Kidney capillary endothelial cell (primary cell): ENCODE results near the gene EHMT2.

Source experiments
- DNase-seq: peaks from one replicate; pipeline ENCODE4 v3.0.0-alpha.2; 2018; ENCODE audit warnings: low spot score

The EHMT2 gene

DNA sequence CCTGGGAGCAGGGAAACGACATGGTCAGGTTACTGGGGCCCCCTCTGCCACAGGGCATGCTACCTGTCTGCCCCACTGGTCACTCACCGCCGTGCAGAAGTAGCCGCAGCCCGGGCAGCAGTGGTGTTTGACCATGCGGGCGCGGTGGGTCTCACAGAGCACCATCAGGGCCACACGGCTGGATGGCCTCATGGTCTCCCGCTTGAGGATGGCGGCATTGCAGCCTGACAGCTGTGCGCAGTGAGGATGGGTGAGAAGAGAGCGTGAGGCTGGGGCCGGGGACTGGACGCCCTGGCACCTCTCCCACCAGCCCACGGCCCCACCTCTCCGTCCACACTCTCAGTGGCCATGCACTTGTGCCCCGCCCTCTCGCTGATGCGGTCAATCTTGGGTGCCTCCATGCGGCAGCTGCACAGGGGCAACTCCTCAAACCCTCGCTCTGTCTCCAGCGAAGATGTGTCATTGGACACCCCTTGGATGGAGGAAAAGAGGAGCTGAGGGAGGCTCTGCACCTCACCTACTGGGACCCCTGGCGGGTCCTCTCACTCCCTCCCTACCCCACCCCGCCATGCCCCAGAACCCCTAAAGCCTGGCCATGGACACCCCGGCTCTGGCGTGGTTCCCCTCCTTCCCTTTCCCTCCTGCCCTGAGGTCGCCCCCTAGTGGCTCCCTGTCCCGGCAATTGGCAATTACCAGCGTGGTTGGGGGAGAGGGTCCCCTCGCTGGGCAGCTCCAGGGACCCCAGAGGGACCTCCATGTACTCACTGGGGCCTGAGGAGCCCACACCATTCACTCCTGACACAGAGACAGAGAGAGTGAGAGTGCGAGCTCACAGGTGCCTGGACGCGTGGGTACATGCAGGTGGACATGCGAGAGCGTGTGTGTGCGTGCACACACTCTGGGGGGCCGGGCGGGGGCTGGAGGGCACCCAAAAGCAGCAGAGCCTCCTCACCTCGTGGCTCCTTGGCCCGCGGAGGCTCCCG, 8.9 kb downstream of the EHMT2 start:
- no peak for DNase-seq

DNA sequence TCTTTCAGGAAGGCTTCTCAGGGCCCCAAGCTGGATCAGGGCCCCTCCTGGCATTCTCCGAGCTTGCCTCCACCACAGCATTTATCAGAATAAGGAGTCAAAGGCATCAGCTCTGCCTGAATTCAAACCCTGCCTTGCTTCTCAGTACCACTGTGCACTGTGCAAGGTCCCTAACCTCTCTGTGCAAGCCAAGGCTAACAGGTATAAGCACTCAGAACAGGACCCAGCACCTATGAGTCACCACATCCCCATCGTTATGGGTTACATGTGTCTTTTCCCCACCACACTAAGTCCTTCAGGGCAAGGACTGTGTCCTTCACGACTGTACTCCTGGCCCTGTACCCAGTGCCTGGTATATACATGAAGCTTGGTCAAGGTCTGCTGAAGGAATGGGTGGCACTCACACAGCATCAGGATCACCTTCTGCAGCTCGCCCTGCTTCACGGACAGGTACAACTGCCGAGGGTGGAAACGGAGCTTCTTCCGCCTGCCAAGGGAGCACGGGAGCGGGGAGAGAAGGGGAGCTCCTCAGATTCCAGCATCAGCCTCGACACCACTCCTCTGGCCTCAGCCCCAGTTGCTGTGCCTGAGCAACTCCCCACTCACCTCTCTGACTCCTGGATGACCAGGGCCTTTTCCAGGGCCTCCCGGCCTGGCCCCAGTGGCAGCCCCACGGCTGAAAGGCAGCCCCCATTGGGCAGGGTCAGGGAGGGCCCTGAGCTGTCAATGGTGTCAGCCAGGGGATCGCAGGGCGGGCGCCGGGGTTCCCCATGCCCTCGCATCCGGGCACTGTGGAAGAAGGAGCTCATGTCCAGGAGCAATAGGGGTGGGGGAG, 10.1 kb downstream of the EHMT2 start:
- no peak for DNase-seq

DNA sequence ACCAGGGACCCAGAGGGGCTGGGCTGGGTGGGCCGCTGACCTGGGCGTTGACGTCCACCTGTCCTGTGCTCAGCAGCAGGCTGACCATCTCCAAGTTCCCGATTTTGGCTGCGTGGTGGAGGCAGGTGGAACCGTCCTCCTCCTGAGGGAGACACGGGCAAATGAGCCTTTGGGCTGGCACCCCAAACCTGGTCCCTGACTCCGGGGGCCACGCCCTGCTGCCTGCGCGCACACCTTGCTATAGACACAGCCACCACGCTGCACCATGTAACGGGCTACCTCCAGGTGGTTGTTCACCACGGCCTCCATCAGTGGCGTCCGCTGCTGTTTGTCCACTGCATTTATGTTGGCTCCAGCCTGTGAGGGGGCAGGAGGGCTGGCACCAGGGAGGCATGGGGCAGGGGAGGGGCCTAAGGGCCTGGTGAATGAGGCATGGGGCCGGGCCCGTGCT, 10.9 kb downstream of the EHMT2 start:
- DNase-seq, result no peak

DNA sequence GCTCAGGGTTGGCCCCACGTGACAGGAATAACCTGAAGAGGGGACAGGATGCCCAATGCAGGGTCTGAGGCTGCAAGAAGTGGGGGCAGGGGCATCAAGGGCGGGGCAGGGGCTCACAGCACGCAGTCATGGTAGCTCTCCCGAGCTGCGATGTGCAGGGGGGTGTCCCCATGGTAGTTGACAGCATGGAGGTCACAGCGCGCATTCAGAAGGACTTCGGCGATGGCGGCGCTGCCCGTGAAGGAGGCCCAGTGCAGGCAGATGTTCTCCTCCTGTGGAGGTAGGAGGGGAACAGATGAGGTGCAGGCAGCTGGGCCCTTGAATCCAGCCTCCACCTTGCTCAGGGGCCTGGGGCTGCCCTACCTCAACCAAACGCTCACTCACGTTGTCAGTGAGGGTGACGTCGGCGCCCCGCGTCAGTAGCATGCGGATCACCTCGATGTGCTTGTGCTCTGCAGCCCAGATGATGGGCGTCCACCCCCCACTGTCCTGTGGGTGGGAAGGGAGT, 12.9 kb downstream of the EHMT2 start:
- no peak for DNase-seq

DNA sequence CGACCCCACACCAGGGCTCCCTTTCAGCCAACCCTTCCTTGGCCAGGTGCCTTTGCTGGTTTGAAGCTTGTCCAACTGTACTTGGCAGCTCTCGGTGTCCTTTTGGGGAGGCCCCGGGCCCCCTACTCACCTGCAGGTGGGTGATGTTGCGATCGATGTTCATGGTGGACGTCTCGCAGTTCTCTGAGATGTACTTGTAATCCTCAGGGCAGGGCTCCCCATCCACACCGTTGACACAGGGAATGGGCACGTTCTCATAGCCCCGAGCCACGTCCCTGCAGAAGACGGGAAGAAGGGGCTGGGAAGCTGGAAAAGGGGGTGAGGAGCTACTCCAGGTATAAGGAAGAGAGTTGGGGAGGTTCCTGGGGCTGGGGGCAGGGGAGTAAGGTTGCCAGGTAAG, 13.8 kb downstream of the EHMT2 start:
- no peak for DNase-seq

DNA sequence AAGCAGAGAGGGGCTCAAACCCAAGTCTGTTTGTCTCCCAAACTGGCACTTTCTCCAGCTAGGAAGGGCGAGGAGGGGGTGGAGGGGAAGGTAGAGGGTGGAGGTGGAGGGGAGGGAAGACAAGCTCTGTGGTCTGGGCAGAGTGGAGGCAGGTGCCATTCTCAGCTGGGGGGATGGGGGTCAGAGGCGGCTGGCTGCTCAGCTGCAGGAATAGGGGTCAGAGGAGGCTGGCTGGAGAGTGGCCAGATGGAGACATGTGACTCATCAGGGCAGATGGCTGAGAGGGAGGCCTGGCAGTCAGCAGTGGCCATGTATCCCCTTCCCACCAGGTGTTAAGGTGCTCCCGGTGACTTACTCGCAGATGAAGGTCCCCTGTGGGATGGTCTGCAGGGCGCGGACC, 15.2 kb downstream of the EHMT2 start:
- no peak for DNase-seq

DNA sequence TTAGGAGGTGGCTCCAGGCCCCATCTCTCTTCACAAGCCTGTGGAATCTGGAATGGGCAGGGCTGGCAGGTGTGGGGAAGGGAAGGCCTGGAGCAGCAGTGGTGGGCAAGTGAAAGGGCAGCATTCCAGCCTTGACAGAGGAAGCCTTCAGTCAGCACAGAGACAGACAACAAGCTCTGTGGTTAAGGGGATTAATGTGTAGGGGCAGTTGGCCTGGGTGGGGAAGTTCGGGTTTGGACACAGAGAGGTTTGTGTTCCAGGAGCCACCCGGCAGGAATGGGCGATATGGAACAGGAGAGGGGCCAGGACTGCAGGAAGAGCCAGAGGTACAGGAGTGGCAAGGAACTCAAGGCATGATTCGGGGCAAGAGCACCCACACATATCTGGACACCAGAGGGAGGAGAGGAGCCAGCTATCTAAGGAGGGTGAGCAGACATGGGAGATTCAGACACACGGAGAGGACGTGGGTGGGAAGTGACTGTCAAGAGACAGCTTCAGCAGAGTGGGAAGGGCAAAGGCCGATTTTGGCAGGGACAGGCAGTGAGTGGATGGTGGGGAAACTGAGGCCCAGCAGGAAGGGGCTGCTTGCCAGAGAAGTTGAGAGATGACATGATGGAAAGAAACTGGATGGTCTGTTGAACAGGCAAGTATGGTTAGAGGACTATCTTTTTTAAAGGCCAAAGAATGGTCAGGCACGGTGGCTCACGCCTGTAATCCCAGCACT, 16.2 kb downstream of the EHMT2 start:
- no peak for DNase-seq

DNA sequence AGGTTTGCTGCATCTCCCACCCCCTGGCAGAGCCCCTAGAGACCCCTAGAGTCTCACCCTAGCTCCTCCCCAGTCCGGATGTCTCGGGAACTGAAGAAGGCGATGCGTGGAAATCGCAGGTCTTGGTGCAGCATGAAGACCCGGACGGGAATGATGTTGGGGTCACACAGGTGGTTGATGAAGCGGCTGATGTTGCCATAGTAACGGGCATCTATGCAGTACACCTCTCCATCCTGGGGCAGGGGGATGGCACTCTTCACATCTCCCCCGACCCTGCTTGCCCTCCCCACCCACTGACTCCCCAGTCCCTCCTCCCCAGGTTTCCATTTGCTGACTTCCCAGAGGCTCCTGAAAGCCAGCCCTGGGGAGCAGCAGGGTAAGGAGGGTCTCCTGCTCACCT, 16.9 kb downstream of the EHMT2 start:
- DNase-seq, result no peak

DNA sequence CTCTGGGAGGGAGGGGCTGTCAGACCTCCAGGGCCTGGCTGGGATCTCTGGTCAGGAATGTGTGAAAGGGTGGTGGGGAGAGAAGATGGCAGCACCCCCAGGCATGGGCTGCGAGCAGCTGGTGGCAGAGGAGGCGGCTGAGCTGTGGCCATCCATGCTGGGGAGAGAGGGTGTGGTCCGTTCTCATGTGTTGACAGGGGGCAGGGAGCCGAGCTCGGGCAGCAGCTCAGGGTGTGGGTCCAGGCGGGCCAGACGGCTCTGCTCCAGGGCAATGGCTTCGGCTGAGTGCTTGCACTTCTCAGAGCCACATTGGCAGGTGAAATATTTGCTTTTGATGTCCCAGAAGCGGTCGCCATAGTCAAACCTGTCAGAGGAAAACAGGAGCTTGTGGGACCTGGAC, 17.6 kb downstream of the EHMT2 start:
- DNase-seq, result no peak

DNA sequence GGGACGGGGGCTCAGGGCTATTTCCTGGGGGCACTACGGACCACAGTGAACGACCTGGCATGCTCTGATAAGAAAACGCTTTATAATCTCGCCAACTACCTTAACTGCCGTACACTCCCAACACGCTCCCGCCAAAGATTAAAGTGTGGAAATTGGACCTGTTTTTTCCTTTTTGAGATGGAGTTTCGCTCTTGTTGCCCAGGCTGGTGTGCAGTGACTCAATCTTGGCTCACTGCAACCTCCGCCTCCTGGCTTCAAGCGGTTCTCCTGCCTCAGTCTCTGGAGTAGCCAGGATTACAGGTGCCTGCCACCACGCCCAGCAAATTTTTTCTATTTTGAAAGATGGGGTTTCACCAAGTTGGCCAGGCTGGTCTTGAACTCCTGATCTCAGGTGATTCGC, 18.4 kb downstream of the EHMT2 start:
- no peak for DNase-seq

DNA sequence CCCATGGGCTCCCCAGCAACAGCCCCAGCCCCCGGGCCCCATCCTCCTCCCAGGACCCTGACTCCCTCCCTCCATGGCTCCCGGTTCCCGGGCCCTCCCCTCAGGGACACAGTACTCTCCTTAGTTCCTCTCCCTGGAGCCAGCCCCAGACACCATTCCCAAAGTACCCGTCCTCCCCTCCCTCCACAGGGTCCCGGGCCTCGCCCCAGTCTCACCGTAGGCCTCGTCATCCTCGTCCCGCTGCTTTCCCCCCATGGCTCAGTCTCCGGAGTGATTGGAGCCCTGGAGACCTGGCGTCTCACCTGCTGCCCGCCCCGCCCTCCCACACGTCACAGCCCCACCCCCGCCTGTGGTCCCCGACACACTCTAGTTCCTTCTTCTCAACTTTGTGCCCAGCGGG, 18.8 kb downstream of the EHMT2 start, which contains the start of gene SLC44A4:
TSS of gene SLC44A4 (minus strand) at position 272 of the 400 bp plus-strand sequence. CDS start at position 255, 17 bp downstream.
- no peak for DNase-seq

DNA sequence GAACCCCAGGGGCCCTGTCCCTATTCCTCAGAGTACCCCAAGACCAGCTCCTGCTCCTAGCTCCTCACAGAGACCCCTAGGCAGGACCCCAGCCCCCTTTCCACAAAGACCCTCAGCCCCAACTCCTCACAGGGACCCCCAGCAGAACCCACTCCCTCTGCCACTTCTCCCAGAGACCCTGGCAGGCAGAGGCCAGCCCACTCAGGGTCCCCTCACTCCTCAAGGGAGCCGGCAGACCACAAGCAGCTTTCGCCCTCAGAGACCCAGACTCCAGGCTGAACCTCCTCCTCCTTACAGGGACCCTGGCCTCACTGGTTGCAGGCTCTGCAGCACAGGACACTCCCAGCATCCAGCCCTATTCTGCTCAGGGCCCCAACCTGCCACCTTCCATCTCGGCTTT, 19.3 kb downstream of the EHMT2 start:
- DNase-seq, result no peak

DNA sequence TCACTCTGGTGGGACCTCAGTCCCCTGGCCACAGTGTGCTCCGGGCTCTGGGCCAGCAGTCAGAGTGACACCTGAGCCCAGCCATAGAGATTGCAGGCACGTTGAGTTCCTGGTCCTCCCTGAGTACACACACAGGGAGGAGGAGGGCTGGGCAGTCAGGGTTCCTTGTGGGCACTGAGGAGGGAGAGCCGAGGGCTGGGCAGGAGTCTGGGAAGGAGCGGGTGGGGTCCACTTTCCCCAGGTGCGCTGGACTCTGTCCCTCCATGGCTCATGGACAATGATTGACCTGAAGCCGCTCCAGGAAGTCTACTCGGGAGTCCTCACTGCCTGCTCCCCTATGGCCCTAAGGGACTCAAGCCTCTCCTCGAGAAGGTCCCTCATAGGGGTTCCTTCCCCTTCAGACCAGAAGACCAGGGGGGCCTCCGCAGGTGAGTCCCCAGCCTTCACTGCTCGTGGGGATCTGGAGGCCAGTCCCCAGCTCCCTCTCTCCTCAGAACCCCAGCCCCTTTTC, 19.8 kb downstream of the EHMT2 start:
- no peak for DNase-seq

DNA sequence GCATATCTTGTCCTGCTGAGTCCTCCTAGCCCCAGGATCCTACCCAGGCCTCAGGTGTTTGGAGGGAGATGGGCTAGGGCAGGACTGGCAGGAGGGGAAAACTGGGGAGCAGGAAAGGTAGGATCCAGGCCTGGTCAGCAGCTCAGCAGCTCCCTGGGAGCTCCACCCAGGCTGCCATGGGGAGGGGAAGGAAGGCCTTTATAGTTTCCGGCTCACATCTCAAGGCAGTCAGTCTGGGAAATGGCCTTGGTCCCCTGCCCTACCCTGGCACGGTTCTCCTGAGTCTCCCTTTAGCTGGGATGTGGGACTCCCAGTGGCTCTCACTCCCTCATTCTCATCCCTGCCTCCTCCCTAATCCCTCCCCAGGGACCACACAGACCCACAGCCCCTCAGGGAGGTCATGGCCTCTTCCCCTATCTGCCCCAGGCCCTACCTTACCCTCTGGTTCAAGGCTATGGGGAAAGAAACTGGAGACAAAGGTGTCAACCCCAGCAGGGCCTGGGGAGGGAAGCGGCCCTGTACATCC, 20.3 kb downstream of the EHMT2 start:
- no peak for DNase-seq

DNA sequence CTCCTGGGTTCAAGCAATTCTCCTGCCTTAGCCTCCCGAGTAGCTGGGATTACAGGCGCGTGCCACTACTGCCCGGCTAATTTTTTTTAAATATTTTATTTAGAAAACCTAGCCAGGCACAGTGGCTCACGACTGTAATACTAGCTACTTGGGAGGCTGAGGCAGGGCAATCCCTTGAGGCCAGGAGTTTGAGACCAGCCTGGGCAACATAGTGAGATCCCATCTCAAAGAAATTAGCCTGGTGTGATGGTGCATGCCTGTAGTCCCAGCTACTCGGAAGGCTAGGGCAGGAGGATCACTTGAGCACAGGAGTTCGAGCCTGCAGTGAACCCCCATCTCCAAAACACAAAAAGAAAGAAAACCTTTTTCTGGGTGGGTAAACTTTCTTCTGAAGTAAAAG, 21.1 kb downstream of the EHMT2 start:
- DNase-seq, result no peak

DNA sequence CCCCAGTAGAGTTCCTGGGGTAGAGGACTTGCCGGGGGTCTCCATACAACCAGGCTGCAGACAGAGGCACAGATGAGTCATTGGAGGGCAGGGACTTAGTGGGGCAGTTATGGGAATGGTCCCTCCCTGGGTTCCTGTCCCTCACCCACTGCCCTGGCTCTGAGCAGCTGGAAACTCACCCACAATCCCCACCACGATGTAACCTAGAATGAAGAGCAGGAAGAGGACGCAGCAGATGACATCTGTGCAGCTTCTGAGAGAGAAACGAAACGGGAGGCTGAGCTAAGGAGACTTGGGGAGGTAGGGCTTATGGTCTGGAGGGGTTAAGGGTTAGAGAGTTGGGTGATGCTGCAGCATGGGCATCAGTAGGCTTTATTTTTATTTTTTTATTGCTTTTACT, 21.6 kb downstream of the EHMT2 start:
- no peak for DNase-seq

DNA sequence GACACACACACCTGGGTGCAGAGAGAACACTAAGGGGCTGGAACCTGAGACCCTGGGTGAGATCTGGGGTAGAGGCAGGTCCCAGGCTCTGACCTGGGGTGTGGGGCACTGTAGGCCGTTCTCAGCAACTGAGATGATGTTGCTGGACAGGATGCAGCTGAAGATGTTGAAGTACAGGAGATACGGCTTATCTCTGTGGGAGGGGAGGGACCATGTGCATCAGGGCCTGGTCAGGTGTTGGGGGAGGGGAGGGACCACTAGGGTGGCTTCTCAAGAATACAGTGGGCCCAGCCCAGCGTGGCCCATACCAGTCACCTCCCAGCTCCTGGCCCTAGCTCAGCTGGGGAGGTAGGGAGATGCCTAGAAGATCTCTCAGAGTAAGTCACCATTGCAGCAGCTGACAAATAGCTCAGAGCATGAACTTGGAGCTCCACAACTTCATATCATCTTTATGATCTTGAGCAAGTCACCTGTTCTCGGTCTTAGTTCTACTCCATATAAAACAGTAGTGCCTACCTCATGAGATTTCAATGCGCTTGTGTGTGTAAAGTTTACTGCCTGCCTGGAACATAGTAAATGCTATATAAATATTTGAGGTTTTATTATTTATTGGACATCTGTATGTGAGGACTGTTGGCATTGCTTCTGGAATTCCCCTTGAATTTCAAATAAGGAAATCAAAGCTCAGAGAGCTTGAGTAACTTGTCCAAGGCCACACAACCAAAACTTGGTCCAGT, 22.5 kb downstream of the EHMT2 start:
- no peak for DNase-seq

DNA sequence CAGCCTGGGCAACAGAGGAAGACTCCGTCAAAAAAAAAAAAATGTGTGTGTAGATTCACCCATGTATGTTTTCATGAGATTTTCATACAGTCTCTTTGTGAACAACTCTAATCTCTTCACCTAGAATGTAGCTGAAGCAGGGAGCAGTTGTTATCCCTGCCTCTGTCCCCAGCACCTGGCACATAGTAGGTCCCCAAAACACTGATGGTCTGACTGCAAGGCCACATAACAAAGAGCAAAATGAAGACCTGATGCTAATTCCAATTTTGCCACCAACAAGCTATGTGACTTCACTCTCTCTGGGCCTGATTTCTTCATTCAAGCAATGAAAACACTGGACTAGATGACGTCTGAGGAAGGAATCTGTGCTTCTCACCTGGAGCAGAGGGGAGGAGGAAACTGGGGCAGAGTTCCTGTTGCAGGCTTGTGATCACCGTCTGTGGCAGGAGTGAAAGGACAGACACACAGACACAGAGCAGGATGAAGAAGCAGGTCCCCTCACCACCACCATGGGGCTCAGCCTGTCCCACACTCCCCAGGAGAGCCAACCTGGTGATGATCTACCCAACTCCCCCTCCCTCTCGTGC, 23.3 kb downstream of the EHMT2 start:
- DNase-seq, result no peak

DNA sequence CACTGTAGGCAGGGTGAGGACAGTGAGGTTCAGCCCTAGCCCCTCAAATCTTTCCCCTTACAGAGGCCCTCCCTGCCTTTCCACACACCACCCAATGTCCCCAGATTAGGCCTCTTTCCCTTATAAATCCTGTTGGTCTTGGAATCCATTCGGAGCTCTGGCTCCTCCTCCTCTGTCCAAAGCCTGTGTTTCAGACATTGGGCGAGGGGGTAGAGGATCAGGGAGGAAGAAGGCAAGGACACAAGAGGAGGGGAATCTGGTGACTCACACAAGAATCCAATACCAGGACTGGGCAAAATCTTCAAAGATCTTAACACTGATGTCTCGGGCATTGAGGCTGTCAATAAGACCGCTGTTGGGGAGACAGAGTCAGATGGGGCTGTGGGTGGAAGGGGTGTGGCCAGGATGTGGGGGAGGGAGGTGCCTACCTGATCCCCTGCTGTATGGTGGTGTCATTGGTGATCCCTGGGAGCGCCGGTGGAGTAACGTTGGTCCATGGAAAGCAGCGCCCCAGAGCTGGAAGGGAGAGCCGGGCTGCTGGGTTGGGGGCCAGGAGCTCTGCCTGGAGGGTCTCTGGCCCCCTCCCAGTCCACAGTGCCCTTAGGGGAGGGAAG, 26.3 kb downstream of the EHMT2 start:
- no peak for DNase-seq

DNA sequence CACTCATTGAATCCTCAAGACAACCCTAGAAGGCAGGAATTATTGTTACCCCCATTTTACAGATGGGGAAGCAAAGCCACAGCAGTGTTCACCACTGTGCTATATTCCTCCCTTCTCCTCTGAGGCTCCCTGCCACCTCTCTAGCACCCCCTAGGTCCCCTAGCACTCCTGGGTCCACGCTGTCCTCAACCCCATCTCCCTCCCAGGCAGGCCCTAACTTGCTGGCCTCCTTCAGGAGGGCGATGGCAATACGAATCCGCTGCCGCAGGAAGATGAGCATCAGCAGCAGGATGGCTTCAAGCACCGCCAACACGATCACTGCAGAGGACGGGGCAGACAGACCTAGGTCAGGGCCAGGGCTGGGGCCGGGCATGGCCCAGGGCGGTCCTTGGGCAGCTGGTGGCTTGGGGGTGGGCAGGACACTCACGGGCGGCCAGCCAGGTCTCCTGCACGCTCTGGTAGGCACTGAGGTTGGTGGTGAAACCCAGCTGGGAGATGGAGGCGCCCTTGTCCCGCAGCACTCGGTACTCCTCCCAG, 27.0 kb downstream of the EHMT2 start:
- DNase-seq, result no peak
